Sigmoid colon (tissue), 7 donors: ENCODE results near the gene CDKN2D. TPM values are rescaled to one million over a fixed set of nuclear protein-coding genes. Genes with fewer than 3 reads are reported as not detected.
"Not testable (repeated sequence)": the region's sequence is repeated elsewhere in the genome, so short reads cannot be mapped to it uniquely, and the experiment has no call there.

Experiments
- DNase-seq: peaks from one replicate; pipeline ENCODE4 v3.0.0-alpha.2; 2019
- H3K27ac ChIP-seq, 4 donors: fragments of 200-600 bp; sonication (generic); one replicate each; pipeline ENCODE4 v1.5.1; 2016 to 2019; ENCODE audit warnings: mild to moderate bottlenecking in 1 of 4
- H3K27me3 ChIP-seq, 3 donors: fragments of 200-600 bp; sonication (generic); one replicate each; pipeline ENCODE4 v1.5.1; 2019; ENCODE audit warnings: mild to moderate bottlenecking in 1 of 3
- H3K36me3 ChIP-seq, 4 donors: fragments of 200-600 bp; sonication (generic); one replicate each; pipeline ENCODE4 v1.5.1; 2016 to 2019
- H3K4me1 ChIP-seq, 4 donors: fragments of 200-600 bp; sonication (generic); one replicate each; pipeline ENCODE4 v1.5.1; 2017 to 2019
- H3K4me3 ChIP-seq, 4 donors: fragments of 200-600 bp; sonication (generic); one replicate each; pipeline ENCODE4 v1.5.1; 2017 to 2019; ENCODE audit warnings: mild to moderate bottlenecking in 2 of 4, moderate library complexity in 1 of 4
- H3K9me3 ChIP-seq, 4 donors: fragments of 200-600 bp in 3 of 4; sonication (generic) in 3 of 4; one replicate each; pipeline versions ENCODE4 v1.5.1 to v1.6.1; 2013 to 2019
- CTCF ChIP-seq, 4 experiments: fragments of 450-650 bp in 3 of 4; fragments of 200-600 bp in 1 of 4; IDR thresholded peaks; one replicate each; pipeline ENCODE4 v1.5.1; 2016 to 2019; ENCODE audit warnings: antibody characterized with exemption in 4 of 4, mild to moderate bottlenecking in 3 of 4, moderate library complexity in 2 of 4
- EP300 ChIP-seq, 4 donors: sonication (generic); formaldehyde crosslinking; IDR thresholded peaks; one replicate each; pipeline ENCODE4 v1.6.1; 2017; ENCODE audit warnings: antibody characterized with exemption in 4 of 4
- POLR2A ChIP-seq, 2 donors: fragments of 450-650 bp; IDR thresholded peaks; one replicate each; pipeline ENCODE4 v1.6.1; 2016; ENCODE audit warnings: antibody characterized with exemption in 2 of 2, mild to moderate bottlenecking in 2 of 2, moderate library complexity in 2 of 2
- POLR2AphosphoS5 ChIP-seq, 4 donors: sonication (generic); formaldehyde crosslinking; IDR thresholded peaks; one replicate each; pipeline ENCODE4 v1.6.1; 2017; ENCODE audit warnings: antibody characterized with exemption in 4 of 4
- WGBS, 2 donors: extraction: QIAGEN DNeasy Blood & Tissue Kit; methylation state at CpG; one replicate each; pipeline ENCODE4 v1.1.7; 2013; 5-methylcytosine and 5-hydroxymethylcytosine counted together
- intact Hi-C: fragments of 100-400 bp; cut with DNase I; formaldehyde crosslinking; loops from one replicate; pipeline ENCODE4 v1.15.1; 2023
- polyA plus RNA-seq, 3 donors: library from polyadenylated mRNA; stranded (reverse); fragments of 200-250 nt; gene quantifications; one replicate each; pipeline ENCODE4 v1.2.3, GENCODE V29; 2013
- total RNA-seq, 4 donors: library from RNA; depleted of rRNA; stranded (reverse); fragments of >200 nt; gene quantifications; one replicate each; pipeline ENCODE4 v1.1.0, GENCODE V29; 2016
- donor health status: healthy with polysubstance abuse.
- donor health status: Bipolar disorder and iron deficiency.
- donor health status: healthy.

The CDKN2D gene
- total and polyA plus RNA-seq, 7 donors = 7.5 to 28.2 (median 14.9) TPM

DNA sequence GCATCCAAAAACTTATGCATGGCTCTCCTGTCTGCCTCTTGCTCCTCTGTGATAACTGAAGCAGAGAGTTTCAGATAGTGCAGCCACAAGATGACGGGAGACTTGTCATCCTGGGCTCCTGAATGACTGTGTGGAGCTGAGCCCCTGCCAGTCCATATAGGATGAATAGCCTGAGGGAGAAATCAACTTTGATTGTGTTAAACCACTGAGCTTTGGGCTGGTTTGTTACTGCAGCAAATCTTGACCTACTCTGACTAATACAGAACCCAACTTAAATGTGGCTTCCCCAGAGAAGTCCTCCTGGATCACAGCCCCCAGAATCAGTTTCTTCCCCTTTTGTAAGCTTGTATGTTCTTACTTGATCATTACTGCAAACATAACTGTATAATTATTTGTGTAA is 36.3 kb downstream of the CDKN2D start:
- Histone ChIP-seq H3K36me3 (no peaks in the 10 kb centered on the region), H3K9me3 (no peaks in the 10 kb centered on the region), H3K4me3 (no peak overlapping the region), H3K27me3 (peaks cover 0 to 5% (median 0%) of the 10 kb centered on the region in 3 donors), H3K27ac (no peak overlapping the region), H3K4me1 (no peaks in the 10 kb centered on the region)
- TF ChIP-seq POLR2A (IDR thresholded peaks at IDR 0.05) (no peak), POLR2AphosphoS5 (IDR thresholded peaks at IDR 0.05) (no peak), EP300 (IDR thresholded peaks at IDR 0.05) (no peak), CTCF (IDR thresholded peaks at IDR 0.05) (no peak)
- no peak for DNase-seq
- 91% methylated on average over 1 of the region's 1 CpG for WGBS, 2 donors
- intact Hi-C loops = no loop called here

- H3K9me3 ChIP-seq, intact Hi-C loops, H3K4me1 ChIP-seq, H3K36me3 ChIP-seq, H3K27ac ChIP-seq, H3K27me3 ChIP-seq, DNase-seq, H3K4me3 ChIP-seq: not testable (repeated sequence)
- WGBS, 2 donors = 85 to 91% methylated on average over 8 of the region's 8 CpGs
Observed at GRCh38 chr19:10526887-10527286, 41.9 kb downstream of the CDKN2D start.

DNA sequence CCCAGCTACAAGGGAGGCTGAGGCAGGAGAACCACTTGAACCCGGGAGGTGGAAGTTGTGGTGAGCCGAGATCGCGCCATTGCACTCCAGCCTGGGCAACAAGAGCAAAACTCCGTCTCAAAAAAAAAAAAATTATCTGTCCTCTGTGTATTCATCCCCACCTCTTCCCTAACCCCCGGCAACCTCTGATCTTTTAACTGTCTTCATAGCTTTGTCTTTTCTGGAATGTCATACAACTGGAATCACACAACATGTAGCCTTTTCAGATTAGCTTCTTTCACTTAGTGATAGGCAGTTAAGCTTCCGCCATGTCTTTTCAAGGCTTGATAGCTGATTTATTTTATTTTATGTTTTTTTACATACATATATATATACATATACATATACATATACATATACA is 43.1 kb downstream of the CDKN2D start:
- Histone ChIP-seq H3K27me3 (peaks cover 0 to 4% (median 0%) of the 10 kb centered on the region in 3 donors), H3K4me1 (no peaks in the 10 kb centered on the region), H3K4me3 (no peak overlapping the region), H3K9me3 (no peaks in the 10 kb centered on the region), H3K36me3 (no peaks in the 10 kb centered on the region), H3K27ac (no peak overlapping the region)
- intact Hi-C loops = no loop called here
- DNase-seq = no peak
- TF ChIP-seq POLR2AphosphoS5 (IDR thresholded peaks at IDR 0.05) (no peak), CTCF (IDR thresholded peaks at IDR 0.05) (no peak), EP300 (IDR thresholded peaks at IDR 0.05) (no peak)
- 87 to 90% methylated on average over 7 of the region's 7 CpGs for WGBS, 2 donors

GRCh38 chr19:10523135-10523636 is 45.6 kb downstream of the CDKN2D start:
- TF ChIP-seq EP300 (IDR thresholded peaks at IDR 0.05) (no peak), POLR2AphosphoS5 (IDR thresholded peaks at IDR 0.05) (no peak), POLR2A (IDR thresholded peaks at IDR 0.05) (no peak), CTCF (IDR thresholded peaks at IDR 0.05) (no peak)
- Histone ChIP-seq H3K4me3 (no peak overlapping the region), H3K4me1 (peaks cover 0 to 6% (median 5%) of the 10 kb centered on the region in 4 donors), H3K27ac (no peak overlapping the region), H3K9me3 (no peaks in the 10 kb centered on the region), H3K27me3 (peaks cover 8 to 27% (median 24%) of the 10 kb centered on the region in 3 donors), H3K36me3 (no peaks in the 10 kb centered on the region)
- no peak for DNase-seq
- WGBS, 2 donors = 68 to 82% methylated on average over 3 of the region's 3 CpGs
- intact Hi-C loops = no loop called here

DNA sequence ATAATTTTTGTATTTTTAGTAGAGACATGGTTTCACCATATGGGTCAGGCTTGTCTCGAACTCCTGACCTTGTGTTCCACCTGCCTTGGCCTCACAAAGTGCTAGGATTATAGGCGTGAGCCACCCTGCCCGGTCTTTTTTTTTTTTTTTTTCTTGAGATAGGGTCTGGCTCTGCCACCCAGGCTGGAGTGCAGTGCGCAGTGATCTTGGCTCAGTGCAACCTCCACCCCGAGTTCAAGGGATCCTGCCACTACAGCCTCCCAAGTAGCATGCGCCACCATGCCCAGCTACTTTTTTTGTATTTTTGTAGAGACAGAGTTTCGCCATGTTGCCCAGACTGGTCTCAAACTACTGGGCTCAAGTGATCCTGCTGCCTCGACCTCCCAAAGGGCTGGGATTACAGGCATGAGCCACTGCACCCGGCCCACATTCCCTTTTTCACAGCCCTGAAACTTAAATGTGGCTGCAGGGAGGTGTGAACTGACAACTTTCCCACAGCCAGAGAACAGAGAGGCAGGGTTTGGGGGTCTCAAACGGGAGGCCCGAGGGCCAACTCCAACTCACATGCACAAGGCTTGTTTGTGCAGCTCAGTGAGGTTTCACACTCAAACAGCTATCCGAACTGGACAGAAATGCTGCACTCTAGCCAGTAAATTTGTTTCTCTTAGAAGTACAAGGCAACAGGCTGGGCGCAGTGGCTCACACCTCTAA is 47.2 kb downstream of the CDKN2D start:
- intact Hi-C loops = no loop called here
- WGBS, 2 donors = 79 to 82% methylated on average over 13 of the region's 13 CpGs

More for the DNA sequence above, 47.2 kb downstream of the CDKN2D start:
- H3K36me3 ChIP-seq = no peaks in the 10 kb centered on the region
- TF ChIP-seq CTCF (IDR thresholded peaks at IDR 0.05) (no peak), POLR2A (IDR thresholded peaks at IDR 0.05) (no peak), POLR2AphosphoS5 (IDR thresholded peaks at IDR 0.05) (no peak), EP300 (IDR thresholded peaks at IDR 0.05) (no peak)
- H3K4me1 ChIP-seq = peaks cover 0 to 21% (median 19%) of the 10 kb centered on the region in 4 donors
- H3K27me3 ChIP-seq = peaks cover 22 to 41% (median 40%) of the 10 kb centered on the region in 3 donors
- no peaks in the 10 kb centered on the region for H3K9me3 ChIP-seq
- no peak overlapping the region for H3K4me3 ChIP-seq
- DNase-seq = no peak
- H3K27ac ChIP-seq = no peak overlapping the region
